GM21723 (cell line): ENCODE results near the gene DLK2.
"Not testable (repeated sequence)": the region's sequence is repeated elsewhere in the genome, so short reads cannot be mapped to it uniquely, and the experiment has no call there.

Experiments used
- ATAC-seq: cut with Tn5 transposase; IDR thresholded peaks from one replicate; pipeline ENCODE4 v1.9.1; 2021; ENCODE audit warnings: mild to moderate bottlenecking, moderate library complexity; ENCODE audit not compliant: unreplicated experiment

DLK2 gene

GRCh38 chr6:43488667-43489276, 33.4 kb upstream of the DLK2 start:
- ATAC-seq: no peak

GRCh38 chr6:43481591-43482236, 26.4 kb upstream of the DLK2 start:
- ATAC-seq: no peak

- no peak for ATAC-seq
Measured at GRCh38 chr6:43481075-43481474, 25.7 kb upstream of the DLK2 start.

- no peak for ATAC-seq
Measured at GRCh38 chr6:43478008-43478372, 22.6 kb upstream of the DLK2 start.

GRCh38 chr6:43477235-43478007, 22.1 kb upstream of the DLK2 start, which contains the start of gene TJAP1:
TJAP1 (plus strand) TSS chr6:43477570; CDS start chr6:43499002, 21,432 bp downstream.
- ATAC-seq: peak; percentile 97

GRCh38 chr6:43476746-43477145, 21.4 kb upstream of the DLK2 start:
- peak; percentile 18 for ATAC-seq

- no peak for ATAC-seq
Measured at GRCh38 chr6:43475516-43475915, 20.2 kb upstream of the DLK2 start.

GRCh38 chr6:43472515-43472914, 17.2 kb upstream of the DLK2 start:
- ATAC-seq: no peak

GRCh38 chr6:43471399-43471798, 16.1 kb upstream of the DLK2 start:
- no peak for ATAC-seq

GRCh38 chr6:43469947-43470346, 14.6 kb upstream of the DLK2 start:
- no peak for ATAC-seq

GRCh38 chr6:43468748-43469681, 13.7 kb upstream of the DLK2 start:
- ATAC-seq: no peak

GRCh38 chr6:43468240-43468639, 12.9 kb upstream of the DLK2 start:
- no peak for ATAC-seq

GRCh38 chr6:43467752-43468151, 12.4 kb upstream of the DLK2 start:
- no peak for ATAC-seq

GRCh38 chr6:43467265-43467664, 11.9 kb upstream of the DLK2 start:
- not testable (repeated sequence) for ATAC-seq

GRCh38 chr6:43465948-43466347, 10.6 kb upstream of the DLK2 start:
- ATAC-seq: no peak

- ATAC-seq: no peak
Measured at GRCh38 chr6:43464337-43464736, 9.0 kb upstream of the DLK2 start.

GRCh38 chr6:43461936-43462335, 6.6 kb upstream of the DLK2 start:
- no peak for ATAC-seq

- ATAC-seq: no peak
Measured at GRCh38 chr6:43460032-43460431, 4.7 kb upstream of the DLK2 start.

GRCh38 chr6:43459535-43459934, 4.2 kb upstream of the DLK2 start:
- no peak for ATAC-seq

GRCh38 chr6:43458154-43458553, 2.8 kb upstream of the DLK2 start:
- not testable (repeated sequence) for ATAC-seq

GRCh38 chr6:43457643-43458042, 2.3 kb upstream of the DLK2 start:
- no peak for ATAC-seq
